Measurements from ENCODE around the gene CYP24A1. TPM values are rescaled to one million over a fixed set of nuclear protein-coding genes. Genes with fewer than 3 reads are reported as not detected.

The CYP24A1 gene
- total RNA-seq, 3 donors from 2014 or later (not counting 1 experiment from before 2014, with no cell fraction given): 0.12 TPM; not detected in 2

DNA sequence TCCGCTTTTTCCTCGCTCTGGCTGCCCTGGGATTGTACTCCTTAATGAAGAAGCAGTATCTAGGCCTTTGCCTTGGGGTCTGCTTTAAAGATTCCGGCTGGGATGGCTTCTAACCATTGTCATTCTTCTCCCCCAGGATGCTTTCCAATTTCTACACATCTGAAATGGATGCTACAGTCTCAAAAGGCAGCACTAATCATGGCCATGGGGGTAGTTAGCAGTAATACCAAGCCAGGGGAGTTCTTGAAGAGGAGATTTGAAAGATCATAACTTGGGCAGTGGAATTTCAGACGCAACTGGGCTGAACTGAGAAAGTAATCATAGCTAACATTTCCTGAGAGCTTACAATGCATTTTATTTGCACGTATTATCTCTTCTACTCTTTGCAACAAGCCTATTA, 30.7 kb upstream of the CYP24A1 start:
- Mint-ChIP-seq H3K9me3 (no peaks in the 10 kb centered on the region), H3K27ac (no peak overlapping the region), H3K4me3 (no peak overlapping the region), H3K4me1 (peaks cover 10% of the 10 kb centered on the region in 2 donors), H3K36me3 (no peaks in the 10 kb centered on the region), H3K27me3 (ENCODE audit: low read depth in 2 of 2) (no peaks in the 10 kb centered on the region)
- intact Hi-C loops (cut with micrococcal nuclease): loop anchor here (10.0 kb wide), 1 partner anchor 440 kb away; no protein-coding TSS in a partner anchor
- Histone ChIP-seq H3K4me3 (ENCODE audit: low read length) (no peak overlapping the region), H3K27me3 (ENCODE audit: control insufficient read depth, insufficient read depth, low read length) (no peaks in the 10 kb centered on the region), H3K36me3 (ENCODE audit: control insufficient read depth, insufficient read depth, low read length) (no peaks in the 10 kb centered on the region), H3K9me3 (ENCODE audit: control insufficient read depth, insufficient read depth, low read length) (no peaks in the 10 kb centered on the region), H3K4me1 (ENCODE audit: control insufficient read depth, insufficient read depth, low read length) (peaks cover 11% of the 10 kb centered on the region), H3K27ac (ENCODE audit: low read length) (no peak overlapping the region)
- DNase-seq (no peak), ATAC-seq (no peak)
- WGBS (ENCODE audit: insufficient coverage): 89% methylated on average over 5 of the region's 5 CpGs
- TF ChIP-seq, protein P1, sequence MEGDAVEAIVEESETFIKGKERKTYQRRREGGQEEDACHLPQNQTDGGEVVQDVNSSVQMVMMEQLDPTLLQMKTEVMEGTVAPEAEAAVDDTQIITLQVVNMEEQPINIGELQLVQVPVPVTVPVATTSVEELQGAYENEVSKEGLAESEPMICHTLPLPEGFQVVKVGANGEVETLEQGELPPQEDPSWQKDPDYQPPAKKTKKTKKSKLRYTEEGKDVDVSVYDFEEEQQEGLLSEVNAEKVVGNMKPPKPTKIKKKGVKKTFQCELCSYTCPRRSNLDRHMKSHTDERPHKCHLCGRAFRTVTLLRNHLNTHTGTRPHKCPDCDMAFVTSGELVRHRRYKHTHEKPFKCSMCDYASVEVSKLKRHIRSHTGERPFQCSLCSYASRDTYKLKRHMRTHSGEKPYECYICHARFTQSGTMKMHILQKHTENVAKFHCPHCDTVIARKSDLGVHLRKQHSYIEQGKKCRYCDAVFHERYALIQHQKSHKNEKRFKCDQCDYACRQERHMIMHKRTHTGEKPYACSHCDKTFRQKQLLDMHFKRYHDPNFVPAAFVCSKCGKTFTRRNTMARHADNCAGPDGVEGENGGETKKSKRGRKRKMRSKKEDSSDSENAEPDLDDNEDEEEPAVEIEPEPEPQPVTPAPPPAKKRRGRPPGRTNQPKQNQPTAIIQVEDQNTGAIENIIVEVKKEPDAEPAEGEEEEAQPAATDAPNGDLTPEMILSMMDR (IDR thresholded peaks at IDR 0.05): no peak

- H3K9me3 ChIP-seq (ENCODE audit: control insufficient read depth, insufficient read depth, low read length): no peaks in the 10 kb centered on the region
- H3K27me3 ChIP-seq (ENCODE audit: control insufficient read depth, insufficient read depth, low read length): no peaks in the 10 kb centered on the region
- Mint-ChIP-seq H3K27ac (no peak overlapping the region), H3K4me3 (no peak overlapping the region), H3K36me3 (no peaks in the 10 kb centered on the region), H3K9me3 (no peaks in the 10 kb centered on the region), H3K27me3 (ENCODE audit: low read depth in 2 of 2) (no peaks in the 10 kb centered on the region), H3K4me1 (peaks cover 6% of the 10 kb centered on the region in 2 donors)
- ATAC-seq: no peak
- no peaks in the 10 kb centered on the region for H3K36me3 ChIP-seq (ENCODE audit: control insufficient read depth, insufficient read depth, low read length)
- no peak for DNase-seq
- WGBS (ENCODE audit: insufficient coverage): 85% methylated on average over 6 of the region's 6 CpGs
- intact Hi-C loops (cut with micrococcal nuclease): loop anchor here (10.0 kb wide), 1 partner anchor 441 kb away; no protein-coding TSS in a partner anchor
- no peak overlapping the region for H3K27ac ChIP-seq (ENCODE audit: low read length)
- H3K4me1 ChIP-seq (ENCODE audit: control insufficient read depth, insufficient read depth, low read length): peaks cover 8% of the 10 kb centered on the region
- no peak overlapping the region for H3K4me3 ChIP-seq (ENCODE audit: low read length)
- TF ChIP-seq, protein P1 (IDR thresholded peaks at IDR 0.05): no peak
Observed at GRCh38 chr20:54204063-54204462, 30.3 kb upstream of the CYP24A1 start.

DNA sequence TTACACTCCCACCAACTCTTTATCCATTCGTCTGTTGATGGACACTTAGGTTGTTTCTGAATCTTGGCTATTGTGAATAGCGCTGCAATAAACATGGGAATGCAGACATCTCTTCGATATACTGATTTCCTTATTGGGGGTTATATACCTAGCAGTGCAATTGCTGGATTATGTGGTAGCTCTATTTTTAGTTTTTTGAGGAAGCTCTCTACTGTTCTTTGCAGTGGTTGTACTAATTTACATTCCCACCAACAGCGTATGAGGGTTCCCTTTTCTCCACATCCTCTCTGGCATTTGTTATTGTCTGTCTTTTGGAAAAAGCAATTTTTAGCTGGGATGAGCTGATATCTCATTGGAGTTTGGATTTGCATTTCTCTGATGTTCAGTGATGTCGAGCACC, 29.5 kb upstream of the CYP24A1 start:
- Histone ChIP-seq H3K4me3 (ENCODE audit: low read length) (no peak overlapping the region), H3K9me3 (ENCODE audit: control insufficient read depth, insufficient read depth, low read length) (no peaks in the 10 kb centered on the region), H3K27me3 (ENCODE audit: control insufficient read depth, insufficient read depth, low read length) (no peaks in the 10 kb centered on the region), H3K27ac (ENCODE audit: low read length) (no peak overlapping the region), H3K36me3 (ENCODE audit: control insufficient read depth, insufficient read depth, low read length) (no peaks in the 10 kb centered on the region), H3K4me1 (ENCODE audit: control insufficient read depth, insufficient read depth, low read length) (no peaks in the 10 kb centered on the region)
- TF ChIP-seq, protein P1 (IDR thresholded peaks at IDR 0.05): no peak
- Mint-ChIP-seq H3K36me3 (no peaks in the 10 kb centered on the region), H3K9me3 (no peaks in the 10 kb centered on the region), H3K4me3 (no peak overlapping the region), H3K27me3 (ENCODE audit: low read depth in 2 of 2) (no peaks in the 10 kb centered on the region), H3K4me1 (no peaks in the 10 kb centered on the region), H3K27ac (no peak overlapping the region)
- ATAC-seq (no peak), DNase-seq (no peak)
- 71% methylated on average over 4 of the region's 5 CpGs for WGBS (ENCODE audit: insufficient coverage)
- intact Hi-C loops (cut with micrococcal nuclease): loop anchor here (10.0 kb wide), 1 partner anchor 442 kb away; no protein-coding TSS in a partner anchor

GRCh38 chr20:54201268-54201846, 27.6 kb upstream of the CYP24A1 start:
- H3K9me3 Mint-ChIP-seq: no peaks in the 10 kb centered on the region
- no peaks in the 10 kb centered on the region for H3K36me3 Mint-ChIP-seq
- H3K36me3 ChIP-seq (ENCODE audit: control insufficient read depth, insufficient read depth, low read length): no peaks in the 10 kb centered on the region
- no peak for DNase-seq
- no peak overlapping the region for H3K4me3 Mint-ChIP-seq
- H3K9me3 ChIP-seq (ENCODE audit: control insufficient read depth, insufficient read depth, low read length): no peaks in the 10 kb centered on the region
- no peak overlapping the region for H3K4me3 ChIP-seq (ENCODE audit: low read length)
- no peaks in the 10 kb centered on the region for H3K4me1 ChIP-seq (ENCODE audit: control insufficient read depth, insufficient read depth, low read length)
- no peak for ATAC-seq
- intact Hi-C loops (cut with micrococcal nuclease): loop anchor here (10.0 kb wide), 1 partner anchor 443 kb away; no protein-coding TSS in a partner anchor
- 77% methylated on average over 4 of the region's 4 CpGs for WGBS (ENCODE audit: insufficient coverage)
- H3K27me3 ChIP-seq (ENCODE audit: control insufficient read depth, insufficient read depth, low read length): no peaks in the 10 kb centered on the region
- no peaks in the 10 kb centered on the region for H3K4me1 Mint-ChIP-seq
- H3K27ac Mint-ChIP-seq: no peak overlapping the region
- TF ChIP-seq, protein P1 (IDR thresholded peaks at IDR 0.05): no peak
- H3K27me3 Mint-ChIP-seq (ENCODE audit: low read depth in 2 of 2): no peaks in the 10 kb centered on the region
- no peak overlapping the region for H3K27ac ChIP-seq (ENCODE audit: low read length)

Data from natural killer cell (primary cell).